Astrocyte of the cerebellum (primary cell): ENCODE results near the gene HDAC9.
"Not testable (repeated sequence)": the region's sequence is repeated elsewhere in the genome, so short reads cannot be mapped to it uniquely, and the experiment has no call there.

Experiments
- DNase-seq: peaks from one replicate; pipeline ENCODE4 v3.0.0-alpha.2; 2011; ENCODE audit warnings: low read depth
- H3K4me3 ChIP-seq: 2 replicates; pipeline ENCODE4 v1.5.1; 2011; ENCODE audit warnings: mild to moderate bottlenecking, low read depth, low read length, moderate library complexity
- in situ Hi-C: cut with HindIII; loops from 2 replicates; pipeline ENCODE4 v1.10.0; 2017; ENCODE audit warnings: low sequenced_read_pairs
- TF ChIP-seq, protein P1 (sequence below): IDR thresholded peaks from 2 replicates; pipeline ENCODE4 v1.5.1; 2012; ENCODE audit warnings: low read length, low read depth, moderate library complexity, mild to moderate bottlenecking; ENCODE audit errors: missing control alignments

The HDAC9 gene

GRCh38 chr7:18960725-18961124, 465.2 kb downstream of the HDAC9 start:
- no peak for DNase-seq
- TF ChIP-seq, protein P1, sequence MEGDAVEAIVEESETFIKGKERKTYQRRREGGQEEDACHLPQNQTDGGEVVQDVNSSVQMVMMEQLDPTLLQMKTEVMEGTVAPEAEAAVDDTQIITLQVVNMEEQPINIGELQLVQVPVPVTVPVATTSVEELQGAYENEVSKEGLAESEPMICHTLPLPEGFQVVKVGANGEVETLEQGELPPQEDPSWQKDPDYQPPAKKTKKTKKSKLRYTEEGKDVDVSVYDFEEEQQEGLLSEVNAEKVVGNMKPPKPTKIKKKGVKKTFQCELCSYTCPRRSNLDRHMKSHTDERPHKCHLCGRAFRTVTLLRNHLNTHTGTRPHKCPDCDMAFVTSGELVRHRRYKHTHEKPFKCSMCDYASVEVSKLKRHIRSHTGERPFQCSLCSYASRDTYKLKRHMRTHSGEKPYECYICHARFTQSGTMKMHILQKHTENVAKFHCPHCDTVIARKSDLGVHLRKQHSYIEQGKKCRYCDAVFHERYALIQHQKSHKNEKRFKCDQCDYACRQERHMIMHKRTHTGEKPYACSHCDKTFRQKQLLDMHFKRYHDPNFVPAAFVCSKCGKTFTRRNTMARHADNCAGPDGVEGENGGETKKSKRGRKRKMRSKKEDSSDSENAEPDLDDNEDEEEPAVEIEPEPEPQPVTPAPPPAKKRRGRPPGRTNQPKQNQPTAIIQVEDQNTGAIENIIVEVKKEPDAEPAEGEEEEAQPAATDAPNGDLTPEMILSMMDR, result no peak
- no peak overlapping the region for H3K4me3 ChIP-seq
- in situ Hi-C loops, result no loop called here

DNA sequence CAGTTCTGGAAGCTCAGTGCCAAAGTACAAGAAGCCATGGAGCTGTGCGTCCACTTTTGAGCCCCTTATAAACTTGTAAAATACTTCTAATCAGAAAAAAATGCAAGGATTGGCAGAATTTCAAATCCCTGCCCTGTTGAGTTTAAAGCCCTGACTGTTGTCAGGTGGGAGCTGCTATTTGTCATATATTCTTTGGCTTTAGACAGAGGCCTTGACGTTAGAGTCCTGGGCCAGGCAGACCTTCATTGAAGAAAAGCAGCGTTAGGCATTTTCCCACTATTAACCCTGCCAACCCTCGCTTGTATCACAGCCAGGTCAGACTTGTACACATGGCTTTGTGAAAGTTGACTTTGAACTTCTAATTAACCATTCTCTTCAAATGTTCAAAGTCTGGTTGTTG, 466.5 kb downstream of the HDAC9 start:
- no peak overlapping the region for H3K4me3 ChIP-seq
- peak; percentile 19 for DNase-seq
- in situ Hi-C loops, result no loop called here

GRCh38 chr7:18965657-18966056, 470.1 kb downstream of the HDAC9 start:
- no peak for DNase-seq
- TF ChIP-seq, protein P1, result no peak
- in situ Hi-C loops, result no loop called here

More for the DNA sequence above, 466.5 kb downstream of the HDAC9 start:
- TF ChIP-seq, protein P1, result no peak

GRCh38 chr7:18967755-18968154, 472.2 kb downstream of the HDAC9 start:
- DNase-seq, in situ Hi-C loops, H3K4me3 ChIP-seq: not testable (repeated sequence)

More at GRCh38 chr7:18965657-18966056, 470.1 kb downstream of the HDAC9 start:
- H3K4me3 ChIP-seq, result no peak overlapping the region

- DNase-seq, result no peak
- H3K4me3 ChIP-seq, result no peak overlapping the region
- in situ Hi-C loops, result no loop called here
- TF ChIP-seq, protein P1, result no peak
Observed at GRCh38 chr7:18971839-18972238, 476.3 kb downstream of the HDAC9 start.

GRCh38 chr7:18974803-18975202, 479.3 kb downstream of the HDAC9 start:
- no peak overlapping the region for H3K4me3 ChIP-seq
- TF ChIP-seq, protein P1, result no peak
- DNase-seq, result no peak
- in situ Hi-C loops, result no loop called here

DNA sequence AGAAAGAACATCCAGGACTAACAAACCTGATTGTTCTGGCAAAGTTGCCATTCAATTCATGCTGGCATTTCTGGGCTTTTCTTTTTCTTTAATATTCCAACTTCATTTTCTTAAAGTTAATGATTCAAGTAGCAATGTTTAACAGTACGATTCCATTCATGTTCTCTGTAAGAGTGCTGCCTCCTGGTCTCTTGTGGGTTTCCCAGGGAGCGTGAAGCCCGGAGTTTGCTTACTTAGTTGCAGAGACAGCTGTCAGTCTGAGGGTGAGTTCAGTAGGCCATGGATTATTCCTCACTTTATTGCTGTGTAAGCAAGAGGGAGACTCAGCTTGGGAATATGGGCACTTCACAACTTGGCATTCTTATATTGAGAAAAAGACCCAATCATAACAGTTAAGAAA, 479.7 kb downstream of the HDAC9 start:
- H3K4me3 ChIP-seq, result no peak overlapping the region
- in situ Hi-C loops, result no loop called here
- no peak for DNase-seq
- TF ChIP-seq, protein P1, result no peak
